AG09319 (cell line): ENCODE measurements around the gene ITGAX.

Experiments used
- DNase-seq: peaks from one replicate; pipeline ENCODE4 v3.0.0-alpha.2; 2010; ENCODE audit warnings: low read depth; ENCODE audit errors: extremely low read depth
- TF ChIP-seq, protein P1 (sequence below): IDR thresholded peaks from 2 replicates; pipeline ENCODE4 v1.5.1; 2011; ENCODE audit warnings: low read depth, mild to moderate bottlenecking, inconsistent platforms, low read length, moderate library complexity

Gene ITGAX

GRCh38 chr16:31365131-31365865, 10.3 kb downstream of the ITGAX start:
- DNase-seq, result no peak
- TF ChIP-seq, protein P1, sequence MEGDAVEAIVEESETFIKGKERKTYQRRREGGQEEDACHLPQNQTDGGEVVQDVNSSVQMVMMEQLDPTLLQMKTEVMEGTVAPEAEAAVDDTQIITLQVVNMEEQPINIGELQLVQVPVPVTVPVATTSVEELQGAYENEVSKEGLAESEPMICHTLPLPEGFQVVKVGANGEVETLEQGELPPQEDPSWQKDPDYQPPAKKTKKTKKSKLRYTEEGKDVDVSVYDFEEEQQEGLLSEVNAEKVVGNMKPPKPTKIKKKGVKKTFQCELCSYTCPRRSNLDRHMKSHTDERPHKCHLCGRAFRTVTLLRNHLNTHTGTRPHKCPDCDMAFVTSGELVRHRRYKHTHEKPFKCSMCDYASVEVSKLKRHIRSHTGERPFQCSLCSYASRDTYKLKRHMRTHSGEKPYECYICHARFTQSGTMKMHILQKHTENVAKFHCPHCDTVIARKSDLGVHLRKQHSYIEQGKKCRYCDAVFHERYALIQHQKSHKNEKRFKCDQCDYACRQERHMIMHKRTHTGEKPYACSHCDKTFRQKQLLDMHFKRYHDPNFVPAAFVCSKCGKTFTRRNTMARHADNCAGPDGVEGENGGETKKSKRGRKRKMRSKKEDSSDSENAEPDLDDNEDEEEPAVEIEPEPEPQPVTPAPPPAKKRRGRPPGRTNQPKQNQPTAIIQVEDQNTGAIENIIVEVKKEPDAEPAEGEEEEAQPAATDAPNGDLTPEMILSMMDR, result no peak

GRCh38 chr16:31367853-31368252, 12.9 kb downstream of the ITGAX start:
- TF ChIP-seq, protein P1, result no peak
- no peak for DNase-seq

DNA sequence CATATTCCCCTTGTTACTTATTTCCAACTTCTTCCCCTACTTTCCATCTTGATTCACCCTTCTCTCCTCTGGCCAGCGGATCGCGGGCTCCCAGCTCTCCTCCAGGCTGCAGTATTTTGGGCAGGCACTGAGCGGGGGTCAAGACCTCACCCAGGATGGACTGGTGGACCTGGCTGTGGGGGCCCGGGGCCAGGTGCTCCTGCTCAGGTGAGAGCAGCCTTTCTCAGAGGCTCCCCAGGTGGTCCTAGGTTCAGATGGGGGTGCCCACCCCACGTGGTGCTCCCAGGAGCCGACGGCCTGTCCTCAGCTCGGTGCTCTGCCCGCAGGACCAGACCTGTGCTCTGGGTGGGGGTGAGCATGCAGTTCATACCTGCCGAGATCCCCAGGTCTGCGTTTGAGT, 16.0 kb downstream of the ITGAX start:
- DNase-seq, result no peak
- TF ChIP-seq, protein P1, result no peak

GRCh38 chr16:31371619-31372484, 16.9 kb downstream of the ITGAX start:
- no peak for DNase-seq
- TF ChIP-seq, protein P1, result no peak

DNA sequence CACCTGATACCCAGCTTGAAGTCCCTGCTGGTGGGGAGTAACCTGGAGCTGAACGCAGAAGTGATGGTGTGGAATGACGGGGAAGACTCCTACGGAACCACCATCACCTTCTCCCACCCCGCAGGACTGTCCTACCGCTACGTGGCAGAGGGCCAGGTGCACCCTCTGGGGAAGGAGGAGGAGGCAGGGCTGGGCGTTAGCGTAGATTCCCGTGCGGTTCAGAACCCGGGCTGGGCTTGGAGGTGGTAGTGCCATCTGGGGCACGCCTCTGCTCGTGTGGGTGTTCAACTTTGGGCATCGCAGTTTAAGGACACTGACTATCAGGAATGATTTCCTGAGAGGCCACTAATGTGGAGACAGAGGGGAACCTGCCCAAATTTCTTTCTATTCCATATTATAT, 18.3 kb downstream of the ITGAX start:
- no peak for DNase-seq
- TF ChIP-seq, protein P1, result no peak

- DNase-seq, result no peak
- TF ChIP-seq, protein P1, result no peak
These were observed 20.3 kb downstream of the ITGAX start for GRCh38 chr16:31375231-31375630.

GRCh38 chr16:31376705-31377104, 21.7 kb downstream of the ITGAX start:
- DNase-seq, result no peak

More at GRCh38 chr16:31376705-31377104, 21.7 kb downstream of the ITGAX start:
- TF ChIP-seq, protein P1, result no peak
